Activated T-helper 17 cell treated with anti-CD3 and anti-CD28 coated beads, Interleukin-2, amount 50 U/mL, for 72 hours (primary cell): ENCODE measurements around the gene PFKP. TPM values are rescaled to one million over a fixed set of nuclear protein-coding genes. Genes with fewer than 3 reads are reported as not detected.
"Not testable (repeated sequence)": the region's sequence is repeated elsewhere in the genome, so short reads cannot be mapped to it uniquely, and the experiment has no call there.

Experiments used
- ATAC-seq: fragments of 150-1000 bp; cut with Tn5 transposase; replicated peaks from 2 replicates; pipeline ENCODE4 v1.10.0; 2021; ENCODE audit warnings: mild to moderate bottlenecking, moderate library complexity
- H3K27ac Mint-ChIP-seq: one replicate; pipeline ENCODE4 v1.8.0; 2022; ENCODE audit warnings: mixed read lengths
- H3K27me3 Mint-ChIP-seq: one replicate; pipeline ENCODE4 v1.8.0; 2022; ENCODE audit warnings: mixed read lengths
- H3K36me3 Mint-ChIP-seq: one replicate; pipeline ENCODE4 v1.8.0; 2022; ENCODE audit warnings: low read depth, mild to moderate bottlenecking, mixed read lengths
- H3K4me1 Mint-ChIP-seq: one replicate; pipeline ENCODE4 v1.8.0; 2022; ENCODE audit warnings: mixed read lengths
- H3K4me3 Mint-ChIP-seq: one replicate; pipeline ENCODE4 v1.8.0; 2022; ENCODE audit warnings: mild to moderate bottlenecking, mixed read lengths
- H3K9me3 Mint-ChIP-seq: one replicate; pipeline ENCODE4 v1.8.0; 2022; ENCODE audit warnings: mixed read lengths
- total RNA-seq, 2 donors: library from RNA; stranded (reverse); gene quantifications; one replicate each; pipeline ENCODE4 v1.2.3, GENCODE V29; 2022

PFKP gene
- total RNA-seq, 2 donors from 2014 or later, result 349 TPM

DNA sequence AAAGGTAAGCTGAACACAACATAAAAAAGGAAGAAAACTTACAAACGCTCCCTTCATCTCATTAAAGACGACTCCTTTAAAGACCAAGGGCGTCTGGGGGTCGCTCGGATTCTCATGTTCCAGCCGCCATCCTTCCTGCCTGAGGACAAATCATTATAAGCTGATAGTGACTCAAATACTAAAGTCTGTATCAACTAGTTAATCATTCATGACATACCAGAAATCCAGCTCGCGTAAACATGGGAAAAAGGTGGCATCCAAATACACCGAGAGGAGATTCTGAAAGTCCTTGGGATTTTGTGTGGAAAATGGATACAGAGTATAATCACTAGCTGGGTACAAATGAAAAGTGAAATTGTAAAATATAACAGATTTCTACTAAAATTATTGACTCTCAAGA, 97.8 kb downstream of the PFKP start:
- Mint-ChIP-seq H3K9me3 (no peaks in the 10 kb centered on the region), H3K36me3 (peaks cover 100% of the 10 kb centered on the region), H3K4me3 (no peak overlapping the region), H3K4me1 (peaks cover 3% of the 10 kb centered on the region), H3K27me3 (no peaks in the 10 kb centered on the region), H3K27ac (no peak overlapping the region)
- no peak for ATAC-seq

DNA sequence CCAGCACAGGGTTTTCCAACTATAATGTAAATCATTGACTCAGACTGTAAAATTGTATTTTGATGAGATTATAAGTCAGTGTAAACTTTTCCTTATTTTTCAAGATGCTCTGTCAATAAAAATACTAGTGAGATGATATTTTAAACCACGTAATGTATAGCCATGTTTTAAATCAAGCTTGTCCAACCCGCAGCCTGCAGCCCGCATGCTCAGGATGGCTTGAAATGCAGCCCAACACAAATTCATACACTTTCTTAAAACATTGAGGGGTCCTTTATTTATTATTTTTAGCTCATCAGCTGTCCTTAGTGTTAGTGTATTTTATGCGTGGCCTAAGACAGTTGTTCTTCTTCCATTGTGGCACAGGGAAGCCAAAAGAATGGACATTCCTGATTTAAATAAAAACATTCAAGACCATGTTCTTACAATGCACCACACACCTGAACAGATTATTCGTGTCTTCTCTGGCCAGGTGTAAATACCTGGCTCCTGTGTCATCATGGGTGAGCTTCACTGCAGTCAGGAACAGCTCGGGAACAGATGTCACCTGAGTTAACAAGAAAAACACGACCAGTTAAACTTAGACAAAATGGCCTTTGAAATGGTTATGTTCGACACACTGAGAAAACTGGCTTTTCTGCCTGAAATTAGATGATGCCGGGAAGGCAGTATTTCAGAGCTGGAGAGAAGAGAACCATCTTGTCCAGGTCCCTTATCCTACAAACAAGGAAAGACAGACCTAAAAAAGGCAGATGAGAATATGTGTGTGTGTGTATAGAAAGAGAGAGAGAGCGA, 99.3 kb downstream of the PFKP start:
- peak overlapping the region; percentile 23 for H3K4me3 Mint-ChIP-seq
- no peak overlapping the region for H3K27ac Mint-ChIP-seq
- H3K36me3 Mint-ChIP-seq, result peaks cover 100% of the 10 kb centered on the region
- ATAC-seq, result no peak
- peaks cover 3% of the 10 kb centered on the region for H3K4me1 Mint-ChIP-seq
- no peaks in the 10 kb centered on the region for H3K9me3 Mint-ChIP-seq
- H3K27me3 Mint-ChIP-seq, result no peaks in the 10 kb centered on the region

DNA sequence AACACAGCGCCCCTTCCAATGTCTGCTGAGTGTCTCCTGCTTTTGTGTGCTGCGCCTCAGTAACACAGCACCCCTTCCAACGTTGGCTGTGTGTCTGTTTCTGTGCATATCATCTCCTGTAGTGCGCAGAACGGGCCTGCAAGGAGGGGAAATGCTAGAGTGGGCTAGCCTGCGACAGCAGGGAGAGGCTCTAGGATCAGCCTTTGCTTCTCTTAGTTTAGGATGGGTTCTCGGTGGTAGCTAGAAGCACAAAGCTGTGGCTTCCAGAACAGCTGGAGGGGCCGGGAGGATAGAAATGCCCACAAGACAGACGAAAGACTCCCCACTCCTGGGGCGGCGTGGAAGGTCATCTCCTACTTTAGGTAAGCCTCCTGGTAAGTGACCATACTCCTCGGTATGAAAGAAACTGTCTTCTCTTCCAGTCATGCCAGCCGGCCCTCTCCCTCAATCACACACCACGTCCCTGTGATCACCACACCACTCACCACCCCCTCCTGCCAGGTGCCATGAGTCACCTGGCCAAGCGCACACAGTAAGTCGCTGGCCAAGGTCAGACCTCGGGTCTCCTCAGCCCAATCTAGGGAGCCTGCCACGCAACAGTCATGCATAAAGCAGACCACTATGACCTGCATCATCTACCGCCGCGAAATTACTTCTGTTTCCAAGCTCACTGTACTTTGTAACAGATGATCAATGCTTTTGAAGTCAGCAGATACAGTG, 100.4 kb downstream of the PFKP start:
- peaks cover 5% of the 10 kb centered on the region for H3K4me1 Mint-ChIP-seq
- peak overlapping the region; percentile 76 for H3K4me3 Mint-ChIP-seq
- H3K36me3 Mint-ChIP-seq, result peaks cover 96% of the 10 kb centered on the region
- peak overlapping the region; percentile 18 for H3K27ac Mint-ChIP-seq
- ATAC-seq, result no peak
- H3K9me3 Mint-ChIP-seq, result no peaks in the 10 kb centered on the region
- H3K27me3 Mint-ChIP-seq, result no peaks in the 10 kb centered on the region

GRCh38 chr10:3169271-3169670, 101.9 kb downstream of the PFKP start:
- Mint-ChIP-seq H3K27ac (peak overlapping the region; percentile 18), H3K4me3 (peak overlapping the region; percentile 76), H3K4me1 (peaks cover 9% of the 10 kb centered on the region), H3K36me3 (peaks cover 81% of the 10 kb centered on the region), H3K9me3 (no peaks in the 10 kb centered on the region), H3K27me3 (no peaks in the 10 kb centered on the region)
- no peak for ATAC-seq

DNA sequence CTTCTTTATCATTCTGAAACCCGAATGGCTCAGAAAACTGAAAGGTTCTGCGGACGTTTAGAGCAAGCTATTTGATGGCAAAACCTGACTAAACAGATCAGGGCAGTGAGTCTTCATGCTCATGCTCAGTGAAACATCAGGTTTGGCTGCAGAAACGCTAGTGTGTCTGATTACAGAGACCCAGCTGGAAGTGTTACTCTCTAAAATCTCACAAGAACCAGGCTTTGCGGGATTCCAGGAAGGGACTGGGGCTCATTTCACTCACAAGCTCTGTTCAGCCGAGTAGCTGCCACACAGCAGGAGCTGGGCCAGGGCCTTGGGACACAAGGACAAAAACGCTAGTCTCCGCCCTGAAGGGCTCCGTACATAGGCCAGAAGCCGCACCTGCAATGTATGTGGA, 102.3 kb downstream of the PFKP start:
- Mint-ChIP-seq H3K36me3 (peaks cover 77% of the 10 kb centered on the region), H3K27ac (peak overlapping the region; percentile 18), H3K9me3 (no peaks in the 10 kb centered on the region), H3K4me1 (peaks cover 9% of the 10 kb centered on the region), H3K27me3 (no peaks in the 10 kb centered on the region), H3K4me3 (peak overlapping the region; percentile 76)
- ATAC-seq, result no peak

DNA sequence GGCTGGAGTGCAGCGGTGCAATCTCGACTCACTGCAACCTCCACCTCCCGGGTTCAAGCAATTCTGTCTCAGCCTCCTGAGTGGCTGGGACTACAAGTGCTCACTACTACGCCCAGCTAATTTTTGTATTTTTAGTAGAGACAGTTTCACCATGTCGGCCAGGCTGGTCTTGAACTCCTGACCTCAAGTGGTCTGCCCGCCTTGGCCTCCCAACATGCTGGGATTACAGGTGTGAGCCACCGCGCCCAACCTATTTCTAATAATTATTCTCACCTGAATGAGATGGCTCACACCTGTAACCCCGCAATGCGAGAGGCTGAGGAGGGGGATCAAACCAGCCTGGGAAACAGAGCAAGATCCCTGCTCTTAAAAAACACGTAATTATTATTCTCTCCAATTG, 104.1 kb downstream of the PFKP start:
- peak overlapping the region; percentile 76 for H3K4me3 Mint-ChIP-seq
- H3K27me3 Mint-ChIP-seq, ATAC-seq, H3K9me3 Mint-ChIP-seq, H3K4me1 Mint-ChIP-seq: not testable (repeated sequence)
- peak overlapping the region; percentile 69 for H3K27ac Mint-ChIP-seq
- peaks cover 58% of the 10 kb centered on the region for H3K36me3 Mint-ChIP-seq

DNA sequence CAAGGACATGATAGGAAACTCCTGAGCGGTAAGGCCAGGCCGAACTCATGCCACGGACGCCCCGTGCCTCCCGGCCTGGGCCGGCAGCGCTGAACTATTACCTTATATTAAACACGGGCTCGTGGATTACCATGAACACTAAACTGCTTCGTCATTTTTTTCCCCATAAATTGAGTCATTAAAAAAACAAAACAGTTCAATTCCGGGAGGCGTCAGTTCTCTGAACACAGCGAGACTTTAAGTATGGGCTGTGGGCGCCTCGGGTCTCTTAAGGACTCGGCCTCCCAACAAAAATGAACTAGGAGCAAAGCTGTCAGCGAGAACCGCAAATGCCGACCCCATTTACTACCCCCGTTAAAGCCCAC, 104.7 kb downstream of the PFKP start:
- no peaks in the 10 kb centered on the region for H3K27me3 Mint-ChIP-seq

DNA sequence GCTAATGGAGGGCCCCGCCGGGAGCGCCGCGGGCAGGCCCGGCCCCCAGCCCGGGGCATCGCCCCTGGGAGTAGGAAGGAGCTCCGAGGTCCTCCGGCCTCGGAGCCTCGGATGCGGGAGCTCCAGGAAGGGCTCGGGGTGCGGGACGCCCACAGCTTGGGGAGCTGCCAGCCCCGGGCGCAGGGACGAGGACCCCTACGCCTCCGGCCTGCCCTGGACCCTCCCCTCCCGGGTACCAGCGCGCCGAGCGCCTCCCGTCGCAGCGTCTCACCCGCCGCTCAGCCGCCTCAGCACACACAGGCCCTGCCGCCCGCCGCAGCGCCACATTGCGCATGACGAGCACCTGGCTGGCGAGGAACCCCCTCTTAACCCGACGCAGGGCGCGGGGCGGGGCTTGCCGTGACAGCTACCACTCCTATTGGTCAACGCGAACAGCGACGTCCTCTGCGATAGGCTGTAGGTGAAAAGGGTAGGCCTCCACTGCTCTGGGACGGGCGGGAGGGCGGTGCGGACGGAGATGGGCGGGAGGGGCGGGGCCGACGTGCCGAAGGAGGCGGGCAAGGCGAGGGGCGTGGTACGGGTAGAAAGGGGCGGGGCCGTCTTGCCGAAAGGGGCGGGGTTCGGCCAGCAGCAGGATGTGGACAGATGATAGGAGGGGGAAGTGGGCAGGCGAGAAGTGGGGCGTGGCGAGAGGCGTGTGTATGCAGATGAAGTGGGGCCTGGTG, 105.3 kb downstream of the PFKP start, which contains the start of gene PITRM1:
Gene PITRM1 (minus strand): TSS at position 337 of the 725 bp plus-strand sequence. CDS start 10 bp downstream, at position 327.
- peak; percentile 95 for ATAC-seq
- H3K4me1 Mint-ChIP-seq, result peaks cover 9% of the 10 kb centered on the region
- peak within 1 kb of the TSS; percentile 69 for H3K27ac Mint-ChIP-seq
- H3K4me3 Mint-ChIP-seq, result peak within 1 kb of the TSS; percentile 76
- peaks cover 47% of the 10 kb centered on the region for H3K36me3 Mint-ChIP-seq
- no peaks in the 10 kb centered on the region for H3K9me3 Mint-ChIP-seq
- H3K27me3 Mint-ChIP-seq, result no peaks in the 10 kb centered on the region

More for the DNA sequence above, 104.7 kb downstream of the PFKP start:
- peak; percentile 18 for ATAC-seq
- Mint-ChIP-seq H3K36me3 (peaks cover 53% of the 10 kb centered on the region), H3K9me3 (no peaks in the 10 kb centered on the region), H3K4me1 (peaks cover 9% of the 10 kb centered on the region), H3K4me3 (peak overlapping the region; percentile 76), H3K27ac (peak overlapping the region; percentile 69)

DNA sequence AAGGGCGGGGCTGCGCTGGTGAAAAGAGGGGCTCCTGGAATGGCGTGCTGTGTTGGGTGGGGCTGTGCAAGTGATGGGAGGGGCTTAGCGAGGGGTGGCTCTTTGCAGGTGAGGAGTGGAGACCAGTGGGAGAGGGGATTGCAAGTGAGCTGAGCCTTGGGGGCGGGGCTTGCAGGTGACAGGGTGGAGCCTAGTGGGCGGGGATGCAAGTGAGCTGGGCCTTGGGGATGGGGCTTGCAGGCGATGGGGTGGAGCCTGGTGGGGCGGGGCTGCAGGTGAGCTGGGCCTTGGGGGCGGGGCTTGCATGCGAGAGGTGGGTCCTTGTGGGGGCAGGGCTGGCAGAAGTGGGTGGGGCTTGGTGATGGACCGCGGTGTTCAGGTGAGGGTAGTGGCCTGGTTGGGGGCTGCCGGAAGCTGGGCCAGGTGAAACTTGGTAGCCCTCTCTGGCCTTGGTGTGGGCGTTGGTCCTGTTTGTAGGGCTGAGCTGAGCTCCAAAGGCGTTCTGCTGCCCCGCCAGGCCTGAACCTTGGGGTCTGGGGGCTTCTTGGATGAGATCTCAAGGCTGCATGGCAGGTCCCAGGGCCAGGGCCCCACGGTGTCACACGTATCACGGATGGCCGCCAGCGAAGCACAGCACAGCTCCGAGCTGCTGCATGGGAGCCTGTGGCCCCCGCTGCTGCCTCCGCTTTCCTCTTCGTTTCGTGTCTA, 106.0 kb downstream of the PFKP start:
- peak overlapping the region; percentile 69 for H3K27ac Mint-ChIP-seq
- H3K36me3 Mint-ChIP-seq, result peaks cover 40% of the 10 kb centered on the region
- ATAC-seq, result peak; percentile 33
- peak overlapping the region; percentile 76 for H3K4me3 Mint-ChIP-seq
- no peaks in the 10 kb centered on the region for H3K27me3 Mint-ChIP-seq
- H3K9me3 Mint-ChIP-seq, result no peaks in the 10 kb centered on the region
- H3K4me1 Mint-ChIP-seq, result peaks cover 9% of the 10 kb centered on the region

GRCh38 chr10:3178042-3178441, 110.7 kb downstream of the PFKP start:
- no peaks in the 10 kb centered on the region for H3K9me3 Mint-ChIP-seq
- no peak overlapping the region for H3K27ac Mint-ChIP-seq
- no peak overlapping the region for H3K4me3 Mint-ChIP-seq
- peaks cover 2% of the 10 kb centered on the region for H3K4me1 Mint-ChIP-seq
- H3K36me3 Mint-ChIP-seq, result no peaks in the 10 kb centered on the region
- peaks cover 11% of the 10 kb centered on the region for H3K27me3 Mint-ChIP-seq
- no peak for ATAC-seq

DNA sequence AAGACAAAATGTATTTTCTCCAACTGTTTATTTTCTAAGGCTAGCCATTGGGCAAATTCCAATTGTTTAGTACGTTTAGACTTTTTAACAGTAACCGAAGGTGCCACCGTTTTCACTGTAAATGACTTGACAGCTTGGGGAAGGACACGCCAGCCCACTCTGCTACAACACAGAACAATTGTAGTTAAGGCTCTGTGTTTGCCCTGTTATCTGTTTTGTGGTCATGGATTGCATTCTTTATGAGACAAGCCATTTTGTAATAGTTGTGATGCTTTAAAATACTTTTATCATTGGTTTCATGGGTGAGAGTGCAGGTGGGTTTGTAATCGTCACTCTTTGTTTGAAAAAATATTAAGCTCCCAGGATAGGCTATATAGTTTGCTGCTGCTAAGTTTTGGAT, 111.8 kb downstream of the PFKP start:
- peaks cover 13% of the 10 kb centered on the region for H3K27me3 Mint-ChIP-seq
- H3K4me1 Mint-ChIP-seq, result no peaks in the 10 kb centered on the region
- no peaks in the 10 kb centered on the region for H3K36me3 Mint-ChIP-seq
- no peaks in the 10 kb centered on the region for H3K9me3 Mint-ChIP-seq
- H3K27ac Mint-ChIP-seq, result no peak overlapping the region
- ATAC-seq, result no peak
- H3K4me3 Mint-ChIP-seq, result no peak overlapping the region

GRCh38 chr10:3180355-3181025, 113.1 kb downstream of the PFKP start:
- Mint-ChIP-seq H3K4me3 (no peak overlapping the region), H3K27me3 (peaks cover 13% of the 10 kb centered on the region), H3K4me1 (no peaks in the 10 kb centered on the region), H3K27ac (no peak overlapping the region), H3K36me3 (no peaks in the 10 kb centered on the region), H3K9me3 (no peaks in the 10 kb centered on the region)
- ATAC-seq, result no peak

DNA sequence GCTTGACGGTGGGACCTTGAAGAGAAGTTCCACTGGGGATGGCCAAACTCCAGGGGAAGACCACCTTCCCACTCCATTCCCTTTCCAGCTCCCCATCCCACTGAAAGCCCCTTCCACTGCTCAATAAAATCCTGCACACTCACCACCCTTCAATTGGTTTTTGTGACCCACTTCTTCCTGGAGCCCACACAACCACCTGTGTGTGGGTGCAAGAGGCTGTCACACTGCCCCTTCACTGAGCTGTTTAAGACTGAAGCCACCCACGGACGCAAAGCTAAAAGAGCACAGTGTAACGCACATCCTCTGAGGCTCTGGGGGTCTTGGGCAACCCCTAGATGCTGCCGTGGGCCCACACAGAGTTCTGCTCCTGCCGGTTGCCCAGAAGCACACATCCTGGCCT, 118.0 kb downstream of the PFKP start:
- no peak for ATAC-seq
- no peaks in the 10 kb centered on the region for H3K36me3 Mint-ChIP-seq
- peaks cover 6% of the 10 kb centered on the region for H3K4me1 Mint-ChIP-seq
- H3K4me3 Mint-ChIP-seq, result no peak overlapping the region
- H3K27ac Mint-ChIP-seq, result no peak overlapping the region
- no peaks in the 10 kb centered on the region for H3K9me3 Mint-ChIP-seq
- H3K27me3 Mint-ChIP-seq, result peaks cover 19% of the 10 kb centered on the region

GRCh38 chr10:3186368-3186767, 119.0 kb downstream of the PFKP start:
- ATAC-seq, result peak; percentile 100
- H3K4me3 Mint-ChIP-seq, result peak overlapping the region; percentile 57
- H3K9me3 Mint-ChIP-seq, result no peaks in the 10 kb centered on the region
- H3K36me3 Mint-ChIP-seq, result no peaks in the 10 kb centered on the region
- H3K4me1 Mint-ChIP-seq, result peaks cover 6% of the 10 kb centered on the region
- H3K27me3 Mint-ChIP-seq, result peaks cover 18% of the 10 kb centered on the region
- H3K27ac Mint-ChIP-seq, result peak overlapping the region; percentile 58
